Measurements from ENCODE around the gene DNAI1. TPM values are rescaled to one million over a fixed set of nuclear protein-coding genes. Genes with fewer than 3 reads are reported as not detected.

Gene DNAI1
- total RNA-seq, 1 experiment from 2014 or later, result 0.52 TPM

DNA sequence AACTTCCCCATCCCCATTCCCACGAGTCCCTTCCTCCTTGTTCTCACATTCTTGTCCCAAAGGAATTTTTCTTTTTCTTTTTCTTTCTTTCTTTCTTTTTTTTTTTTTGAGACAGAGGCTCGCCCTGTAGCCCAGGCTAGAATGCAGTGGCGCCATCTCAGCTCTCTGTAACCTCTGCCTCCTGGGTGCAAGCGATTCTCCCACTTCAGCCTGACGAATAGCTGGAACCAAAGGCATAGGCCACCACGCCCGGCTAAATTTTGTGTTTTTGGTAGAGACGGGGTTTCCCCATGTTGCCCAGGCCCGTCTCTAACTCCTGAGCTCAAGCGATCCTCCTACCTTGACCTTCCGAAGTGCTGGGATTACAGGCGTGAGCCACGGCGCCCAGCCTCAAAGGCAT, 751 bp downstream of the DNAI1 start:
- H3K27ac Mint-ChIP-seq (ENCODE audit: unreplicated experiment), result peak overlapping the region; percentile 59
- no TSS peak for BruUV-seq (replicated peaks)
- peaks cover 16% of the 10 kb centered on the region for H3K4me1 Mint-ChIP-seq (ENCODE audit: low read depth, unreplicated experiment)
- intact Hi-C loops (cut with micrococcal nuclease; ENCODE audit: unreplicated experiment), result loop anchor here (2.0 kb wide), 1 partner anchor 83 kb away; the partner anchor contains the start of gene MYORG
- Histone ChIP-seq H3K36me3 (ENCODE audit: control insufficient read depth, insufficient read depth, low read length) (no peaks in the 10 kb centered on the region), H3K9me3 (no peaks in the 10 kb centered on the region), H3K4me1 (no peaks in the 10 kb centered on the region; the same call in 1 of the 2 replicates), H3K27me3 (replicated peaks; ENCODE audit: control insufficient read depth, insufficient read depth, low read length) (no peaks in the 10 kb centered on the region), H3K4me3 (ENCODE audit: low read depth, low read length) (no peak overlapping the region)
- no peak for DNase-seq
- no peaks in the 10 kb centered on the region for H3K9me3 Mint-ChIP-seq (ENCODE audit: unreplicated experiment)
- no peaks in the 10 kb centered on the region for H3K27me3 Mint-ChIP-seq (ENCODE audit: insufficient read depth, unreplicated experiment)
- CTCF ChIA-PET, result interaction anchor here (1.7 kb wide), 1 partner anchor 83 kb away, joined by 4 read pairs; the partner anchor contains the start of gene MYORG
- peaks cover 8% of the 10 kb centered on the region for H3K36me3 Mint-ChIP-seq (ENCODE audit: insufficient read depth, unreplicated experiment)
- H3K4me3 Mint-ChIP-seq (ENCODE audit: unreplicated experiment), result peak overlapping the region; percentile 81
- TF ChIP-seq, protein P1, sequence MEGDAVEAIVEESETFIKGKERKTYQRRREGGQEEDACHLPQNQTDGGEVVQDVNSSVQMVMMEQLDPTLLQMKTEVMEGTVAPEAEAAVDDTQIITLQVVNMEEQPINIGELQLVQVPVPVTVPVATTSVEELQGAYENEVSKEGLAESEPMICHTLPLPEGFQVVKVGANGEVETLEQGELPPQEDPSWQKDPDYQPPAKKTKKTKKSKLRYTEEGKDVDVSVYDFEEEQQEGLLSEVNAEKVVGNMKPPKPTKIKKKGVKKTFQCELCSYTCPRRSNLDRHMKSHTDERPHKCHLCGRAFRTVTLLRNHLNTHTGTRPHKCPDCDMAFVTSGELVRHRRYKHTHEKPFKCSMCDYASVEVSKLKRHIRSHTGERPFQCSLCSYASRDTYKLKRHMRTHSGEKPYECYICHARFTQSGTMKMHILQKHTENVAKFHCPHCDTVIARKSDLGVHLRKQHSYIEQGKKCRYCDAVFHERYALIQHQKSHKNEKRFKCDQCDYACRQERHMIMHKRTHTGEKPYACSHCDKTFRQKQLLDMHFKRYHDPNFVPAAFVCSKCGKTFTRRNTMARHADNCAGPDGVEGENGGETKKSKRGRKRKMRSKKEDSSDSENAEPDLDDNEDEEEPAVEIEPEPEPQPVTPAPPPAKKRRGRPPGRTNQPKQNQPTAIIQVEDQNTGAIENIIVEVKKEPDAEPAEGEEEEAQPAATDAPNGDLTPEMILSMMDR (IDR thresholded peaks at IDR 0.05; ENCODE audit: insufficient read depth in 1 of 2, low read depth in 1 of 2, low read length in 1 of 2, severe bottlenecking in 1 of 2, unreplicated experiment in 1 of 2), result no peak
- POLR2A ChIA-PET, result no interaction called here

DNA sequence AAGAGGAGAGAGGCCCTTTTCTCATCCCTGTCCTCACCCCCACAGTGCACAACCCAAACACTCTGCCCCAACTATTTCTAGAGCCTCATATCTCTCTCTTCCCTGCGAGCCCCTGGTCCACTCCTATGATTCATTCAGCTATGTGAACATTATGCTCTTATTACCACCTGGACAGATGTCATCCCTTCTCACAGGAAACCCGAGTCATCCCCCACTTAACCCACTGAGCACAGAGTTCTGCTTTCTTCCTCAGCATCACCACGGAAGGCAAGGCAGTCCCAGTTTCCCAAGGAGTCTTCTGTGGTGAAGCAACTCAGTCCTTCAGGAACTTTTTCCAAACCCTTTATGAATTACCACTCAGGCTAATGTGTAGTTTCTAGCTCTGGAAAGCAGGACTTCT, 1.3 kb downstream of the DNAI1 start:
- TF ChIP-seq, protein P1 (IDR thresholded peaks at IDR 0.05; ENCODE audit: insufficient read depth in 1 of 2, low read depth in 1 of 2, low read length in 1 of 2, severe bottlenecking in 1 of 2, unreplicated experiment in 1 of 2), result no peak
- Histone ChIP-seq H3K27me3 (replicated peaks; ENCODE audit: control insufficient read depth, insufficient read depth, low read length) (no peaks in the 10 kb centered on the region), H3K4me1 (no peaks in the 10 kb centered on the region; the same call in 1 of the 2 replicates), H3K4me3 (ENCODE audit: low read depth, low read length) (no peak overlapping the region), H3K36me3 (ENCODE audit: control insufficient read depth, insufficient read depth, low read length) (no peaks in the 10 kb centered on the region), H3K9me3 (no peaks in the 10 kb centered on the region)
- H3K27me3 Mint-ChIP-seq (ENCODE audit: insufficient read depth, unreplicated experiment), result no peaks in the 10 kb centered on the region
- intact Hi-C loops (cut with micrococcal nuclease; ENCODE audit: unreplicated experiment), result loop anchor here (2.0 kb wide), 1 partner anchor 83 kb away; the partner anchor contains the start of gene MYORG
- CTCF ChIA-PET, result no interaction called here
- no peak for DNase-seq
- peaks cover 8% of the 10 kb centered on the region for H3K36me3 Mint-ChIP-seq (ENCODE audit: insufficient read depth, unreplicated experiment)
- BruUV-seq (replicated peaks), result no TSS peak
- peak overlapping the region; percentile 59 for H3K27ac Mint-ChIP-seq (ENCODE audit: unreplicated experiment)
- H3K4me3 Mint-ChIP-seq (ENCODE audit: unreplicated experiment), result peak overlapping the region; percentile 81
- no peaks in the 10 kb centered on the region for H3K9me3 Mint-ChIP-seq (ENCODE audit: unreplicated experiment)
- peaks cover 16% of the 10 kb centered on the region for H3K4me1 Mint-ChIP-seq (ENCODE audit: low read depth, unreplicated experiment)
- POLR2A ChIA-PET, result no interaction called here

DNA sequence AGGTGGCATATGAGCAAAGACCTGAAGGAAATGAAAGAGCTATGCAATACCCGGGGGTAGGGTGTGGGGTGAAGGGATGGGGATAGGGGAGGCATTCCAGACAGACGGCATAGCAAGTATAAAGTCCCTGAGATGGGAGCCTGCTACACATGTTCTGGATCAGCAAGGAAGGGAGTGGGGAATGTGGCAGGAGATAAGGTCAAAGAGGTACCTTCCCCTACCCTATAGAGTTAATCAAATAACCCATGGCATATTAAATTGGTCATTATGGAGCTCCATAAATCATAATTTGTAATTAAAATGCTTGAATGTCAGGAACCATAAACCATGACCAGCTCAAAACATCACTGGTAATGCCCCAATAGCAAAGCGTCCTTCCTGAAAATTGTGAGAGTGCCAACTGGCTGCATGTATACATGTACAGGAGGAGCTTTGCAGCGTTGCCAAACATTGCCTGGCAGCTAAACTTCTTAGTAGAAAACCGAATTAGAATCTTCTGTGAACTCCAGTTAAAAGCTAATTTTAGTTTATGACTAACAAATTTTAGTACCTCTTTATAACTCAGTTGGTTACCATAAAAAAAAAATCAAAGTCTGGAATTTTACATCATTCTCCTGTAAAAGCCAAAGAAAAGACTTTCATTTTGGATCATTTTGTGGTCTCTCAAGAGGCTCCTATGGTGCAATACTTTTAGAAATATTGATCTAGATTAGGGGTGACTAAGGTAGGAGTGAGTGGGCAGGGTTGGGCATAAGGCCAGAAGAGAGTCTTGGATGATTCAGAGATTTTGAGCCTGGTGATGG, 4.7 kb downstream of the DNAI1 start:
- H3K27me3 ChIP-seq (replicated peaks; ENCODE audit: control insufficient read depth, insufficient read depth, low read length), result no peaks in the 10 kb centered on the region
- peaks cover 6% of the 10 kb centered on the region for H3K27me3 Mint-ChIP-seq (ENCODE audit: insufficient read depth, unreplicated experiment)
- no peaks in the 10 kb centered on the region for H3K9me3 ChIP-seq
- CTCF ChIA-PET, result interaction anchor here (0.7 kb wide), 2 partner anchors 60 to 141 kb away, joined by 3 read pairs; no protein-coding TSS in a partner anchor
- H3K4me1 ChIP-seq, result no peaks in the 10 kb centered on the region
- H3K27ac Mint-ChIP-seq (ENCODE audit: unreplicated experiment), result no peak overlapping the region
- peaks cover 9% of the 10 kb centered on the region for H3K4me1 Mint-ChIP-seq (ENCODE audit: low read depth, unreplicated experiment)
- TF ChIP-seq, protein P1 (IDR thresholded peaks at IDR 0.05; ENCODE audit: insufficient read depth in 1 of 2, low read depth in 1 of 2, low read length in 1 of 2, severe bottlenecking in 1 of 2, unreplicated experiment in 1 of 2), result no peak
- H3K36me3 Mint-ChIP-seq (ENCODE audit: insufficient read depth, unreplicated experiment), result peaks cover 7% of the 10 kb centered on the region
- H3K4me3 Mint-ChIP-seq (ENCODE audit: unreplicated experiment), result no peak overlapping the region
- H3K36me3 ChIP-seq (ENCODE audit: control insufficient read depth, insufficient read depth, low read length), result no peaks in the 10 kb centered on the region
- BruUV-seq (replicated peaks), result no TSS peak
- intact Hi-C loops (cut with micrococcal nuclease; ENCODE audit: unreplicated experiment), result no loop called here
- no peak for DNase-seq
- H3K4me3 ChIP-seq (ENCODE audit: low read depth, low read length), result no peak overlapping the region
- H3K9me3 Mint-ChIP-seq (ENCODE audit: unreplicated experiment), result no peaks in the 10 kb centered on the region
- POLR2A ChIA-PET, result no interaction called here

Data from Caco-2 (cell line).